ENCODE results near the gene WDR83.
"Not testable (repeated sequence)": the region's sequence is repeated elsewhere in the genome, so short reads cannot be mapped to it uniquely, and the experiment has no call there.

Gene WDR83

GRCh38 chr19:12687496-12688196, 21.0 kb downstream of the WDR83 start, which contains the start of gene GNG14:
TSS of gene GNG14 (plus strand) at chr19:12687998. CDS start at chr19:12688049, 51 bp downstream.
- DNase-seq (ENCODE audit: low read depth), result no peak

GRCh38 chr19:12689012-12689411, 22.4 kb downstream of the WDR83 start:
- no peak for DNase-seq (ENCODE audit: low read depth)

GRCh38 chr19:12689581-12690216, 23.1 kb downstream of the WDR83 start:
- no peak for DNase-seq (ENCODE audit: low read depth)

GRCh38 chr19:12692960-12693359, 26.4 kb downstream of the WDR83 start:
- no peak for DNase-seq (ENCODE audit: low read depth)

- no peak for DNase-seq (ENCODE audit: low read depth)
Observed at GRCh38 chr19:12694641-12695040, 28.0 kb downstream of the WDR83 start.

GRCh38 chr19:12695096-12695495, 28.5 kb downstream of the WDR83 start:
- DNase-seq (ENCODE audit: low read depth), result no peak

GRCh38 chr19:12695514-12695913, 28.9 kb downstream of the WDR83 start:
- DNase-seq (ENCODE audit: low read depth), result no peak

- no peak for DNase-seq (ENCODE audit: low read depth)
Observed at GRCh38 chr19:12695997-12696365, 29.4 kb downstream of the WDR83 start.

- peak; percentile 95 for DNase-seq (ENCODE audit: low read depth)
Observed at GRCh38 chr19:12696366-12697335, 30.0 kb downstream of the WDR83 start, which contains the start of gene FBXW9. TSS of gene FBXW9 (minus strand) at chr19:12696631. CDS start at chr19:12696581, 50 bp downstream.

- DNase-seq (ENCODE audit: low read depth), result not testable (repeated sequence)
Observed at GRCh38 chr19:12697425-12697824, 30.8 kb downstream of the WDR83 start.

GRCh38 chr19:12698138-12698537, 31.5 kb downstream of the WDR83 start:
- no peak for DNase-seq (ENCODE audit: low read depth)

- no peak for DNase-seq (ENCODE audit: low read depth)
Observed at GRCh38 chr19:12701596-12702282, 35.1 kb downstream of the WDR83 start.

- no peak for DNase-seq (ENCODE audit: low read depth)
Observed at GRCh38 chr19:12703046-12703445, 36.4 kb downstream of the WDR83 start.

- DNase-seq (ENCODE audit: low read depth), result no peak
Observed at GRCh38 chr19:12705169-12705568, 38.6 kb downstream of the WDR83 start.

- no peak for DNase-seq (ENCODE audit: low read depth)
Observed at GRCh38 chr19:12705654-12706331, 39.2 kb downstream of the WDR83 start.

- DNase-seq (ENCODE audit: low read depth), result no peak
Observed at GRCh38 chr19:12706332-12706718, 39.7 kb downstream of the WDR83 start.

GRCh38 chr19:12708641-12709040, 42.0 kb downstream of the WDR83 start:
- DNase-seq (ENCODE audit: low read depth), result no peak

- no peak for DNase-seq (ENCODE audit: low read depth)
Observed at GRCh38 chr19:12711187-12711586, 44.6 kb downstream of the WDR83 start.

GRCh38 chr19:12712077-12712476, 45.5 kb downstream of the WDR83 start:
- not testable (repeated sequence) for DNase-seq (ENCODE audit: low read depth)

- not testable (repeated sequence) for DNase-seq (ENCODE audit: low read depth)
Observed at GRCh38 chr19:12713304-12713703, 46.7 kb downstream of the WDR83 start.

GRCh38 chr19:12715102-12715501, 48.5 kb downstream of the WDR83 start:
- DNase-seq (ENCODE audit: low read depth), result no peak
